Endothelial cell of umbilical vein (primary cell): ENCODE data around the gene CDK9.

Source experiments
- CTCF ChIP-seq, 2 donors: IDR thresholded peaks; 1 replicate in 1 of 2; 2 replicates in 1 of 2; pipeline ENCODE4 v1.5.1; 2011; ENCODE audit warnings: low read length in 2 of 2, mild to moderate bottlenecking in 2 of 2, moderate library complexity in 2 of 2, control low read depth in 1 of 2, inconsistent platforms in 1 of 2, low read depth in 1 of 2; ENCODE audit not compliant: insufficient read depth in 1 of 2; ENCODE audit errors: extremely low read depth in 1 of 2
- EZH2 ChIP-seq: IDR thresholded peaks from 2 replicates; pipeline ENCODE4 v1.6.1; 2012; ENCODE audit warnings: borderline replicate concordance, low read depth, mild to moderate bottlenecking, moderate library complexity, low read length, inconsistent platforms; ENCODE audit not compliant: severe bottlenecking
- FOS ChIP-seq: IDR thresholded peaks from 2 replicates; pipeline ENCODE4 v1.6.1; 2011; ENCODE audit warnings: mild to moderate bottlenecking, low read length, moderate library complexity, borderline replicate concordance; ENCODE audit not compliant: insufficient read depth
- GATA2 ChIP-seq: IDR thresholded peaks from 2 replicates; pipeline ENCODE4 v1.7.0; 2011; ENCODE audit warnings: low read depth, mild to moderate bottlenecking, moderate library complexity, mixed read lengths, low read length; ENCODE audit not compliant: insufficient read length, insufficient read depth
- JUN ChIP-seq: IDR thresholded peaks from 2 replicates; pipeline ENCODE4 v1.6.1; 2011; ENCODE audit warnings: borderline replicate concordance, low read depth; ENCODE audit not compliant: insufficient read length, insufficient read depth
- MYC ChIP-seq: IDR thresholded peaks from one replicate; pipeline ENCODE4 v1.6.1; 2011; ENCODE audit warnings: mild to moderate bottlenecking, low read depth, low read length
- POLR2A ChIP-seq: IDR thresholded peaks from 2 replicates; pipeline ENCODE4 v1.6.1; 2012; ENCODE audit warnings: low read depth, mild to moderate bottlenecking, control low read depth, low read length
- POLR2AphosphoS5 ChIP-seq: IDR thresholded peaks from 2 replicates; pipeline ENCODE4 v1.6.1; 2012; ENCODE audit warnings: low read depth, mild to moderate bottlenecking, control low read depth, low read length, moderate library complexity; ENCODE audit not compliant: insufficient read depth
- TF ChIP-seq, protein P1 (sequence below): IDR thresholded peaks from 2 replicates; pipeline ENCODE4 v1.6.1; 2011; ENCODE audit not compliant: insufficient read depth, insufficient read length

DNA sequence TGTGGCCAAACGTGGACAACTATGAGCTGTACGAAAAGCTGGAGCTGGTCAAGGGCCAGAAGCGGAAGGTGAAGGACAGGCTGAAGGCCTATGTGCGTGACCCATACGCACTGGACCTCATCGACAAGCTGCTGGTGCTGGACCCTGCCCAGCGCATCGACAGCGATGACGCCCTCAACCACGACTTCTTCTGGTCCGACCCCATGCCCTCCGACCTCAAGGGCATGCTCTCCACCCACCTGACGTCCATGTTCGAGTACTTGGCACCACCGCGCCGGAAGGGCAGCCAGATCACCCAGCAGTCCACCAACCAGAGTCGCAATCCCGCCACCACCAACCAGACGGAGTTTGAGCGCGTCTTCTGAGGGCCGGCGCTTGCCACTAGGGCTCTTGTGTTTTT lies 3.3 kb downstream of the CDK9 start:
- TF ChIP-seq POLR2A (no peak), POLR2AphosphoS5 (no peak), CTCF (IDR thresholded peaks at IDR 0.05; ENCODE audit: extremely low read depth in 1 of 2, insufficient read depth in 1 of 2, low read depth in 1 of 2, low read length in 2 of 2) (no peak), EZH2 (no peak), FOS (no peak), MYC (no peak), JUN (no peak), GATA2 (no peak)
- TF ChIP-seq, protein P1, sequence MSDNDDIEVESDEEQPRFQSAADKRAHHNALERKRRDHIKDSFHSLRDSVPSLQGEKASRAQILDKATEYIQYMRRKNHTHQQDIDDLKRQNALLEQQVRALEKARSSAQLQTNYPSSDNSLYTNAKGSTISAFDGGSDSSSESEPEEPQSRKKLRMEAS: no peak
